Aorta (tissue), 5 donors: ENCODE data around the gene DIO1. TPM values are rescaled to one million over a fixed set of nuclear protein-coding genes. Genes with fewer than 3 reads are reported as not detected.

Source experiments
- ATAC-seq: fragments of 200-7000 bp; cut with Tn5 transposase; one replicate; pipeline ENCODE4 v1.9.1; 2022; ENCODE audit warnings: moderate library complexity; ENCODE audit not compliant: low FRiP score
- DNase-seq, 2 donors: peaks; one replicate each; pipeline ENCODE4 v3.0.0-alpha.2; 2020
- H3K27ac ChIP-seq, 2 donors: one replicate each; pipeline ENCODE4 v1.5.1; 2013; ENCODE audit warnings: low read length in 2 of 2, mild to moderate bottlenecking in 2 of 2, moderate library complexity in 2 of 2, control low read depth in 1 of 2, inconsistent platforms in 1 of 2, low read depth in 1 of 2
- H3K27me3 ChIP-seq, 2 donors: one replicate each; pipeline ENCODE4 v1.6.1; 2013; ENCODE audit warnings: control low read depth in 1 of 2, low read length in 1 of 2, mild to moderate bottlenecking in 1 of 2, moderate library complexity in 1 of 2; ENCODE audit not compliant: insufficient read depth in 2 of 2, control insufficient read depth in 1 of 2
- H3K36me3 ChIP-seq, 2 donors: one replicate each; pipeline ENCODE4 v1.6.1; 2013; ENCODE audit warnings: control low read depth in 1 of 2, low read length in 1 of 2, mild to moderate bottlenecking in 1 of 2; ENCODE audit not compliant: insufficient read depth in 2 of 2, control insufficient read depth in 1 of 2
- H3K4me1 ChIP-seq, 2 donors: one replicate each; pipeline ENCODE4 v1.6.1; 2013; ENCODE audit warnings: low read length in 2 of 2, control low read depth in 1 of 2, mild to moderate bottlenecking in 1 of 2, moderate library complexity in 1 of 2; ENCODE audit not compliant: insufficient read depth in 2 of 2, control insufficient read depth in 1 of 2
- H3K4me3 ChIP-seq, 2 donors: one replicate each; pipeline ENCODE4 v1.5.1; 2013; ENCODE audit warnings: low read length in 2 of 2, control low read depth in 1 of 2, mild to moderate bottlenecking in 1 of 2
- H3K9me3 ChIP-seq: one replicate; pipeline ENCODE4 v1.6.1; 2013; ENCODE audit warnings: mild to moderate bottlenecking, low read length; ENCODE audit not compliant: control insufficient read depth
- WGBS, 2 donors: extraction: QIAGEN DNeasy Blood & Tissue Kit; methylation state at CpG; one replicate each; pipeline ENCODE4 v1.1.7; 2013; 5-methylcytosine and 5-hydroxymethylcytosine counted together
- intact Hi-C, 2 donors: fragments of 100-400 bp; cut with DNase I; formaldehyde crosslinking; loops; one replicate each; pipeline versions ENCODE4 v1.14.2 to v1.15.0; 2022
- polyA plus RNA-seq, 2 donors: library from polyadenylated mRNA; stranded (reverse); fragments of 200-250 nt; gene quantifications; one replicate each; pipeline ENCODE4 v1.2.3, GENCODE V29; 2013
- total RNA-seq, 2 donors: library from RNA; stranded (reverse); fragmentation: NEBNext Ultra II Directional; extraction: Animal tissue kit (Norgen Biotek cat#: 25700); gene quantifications; one replicate each; pipeline ENCODE4 v1.2.1, GENCODE V29; 2021
- donor health status: healthy with polysubstance abuse.
- donor health status: Bipolar disorder and iron deficiency.
- donor health status: DM: no; HTN: no; CAD: no.
- donor health status: DM: no; HTN: no; CAD: no.
- donor health status: DM: yes; HTN: yes; CAD: no.

Gene DIO1
- total and polyA plus RNA-seq, 4 donors: not detected

- Histone ChIP-seq H3K9me3 (no peaks in the 10 kb centered on the region), H3K4me1 (no peaks in the 10 kb centered on the region), H3K4me3 (no peak overlapping the region), H3K36me3 (peaks cover 0 to 6% of the 10 kb centered on the region in 2 donors), H3K27me3 (no peaks in the 10 kb centered on the region), H3K27ac (no peak overlapping the region)
- DNase-seq: no peak
- no peak for ATAC-seq
- 69 to 74% methylated on average over 5 of the region's 5 CpGs for WGBS, 2 donors
- intact Hi-C loops: loop anchor here (2.0 to 5.0 kb wide), 4 partner anchors 56 to 104 kb away; partner anchors contain the start of genes DIO1 (in 1 of the 2), TCEANC2 (in 1 of the 2), TMEM59 (in 1 of the 2) and YIPF1 (in 1 of the 2)
Observed at GRCh38 chr1:53948291-53948690, 54.3 kb downstream of the DIO1 start.

GRCh38 chr1:53949023-53949990 is 55.3 kb downstream of the DIO1 start:
- DNase-seq (no peak), ATAC-seq (no peak)
- peaks cover 0 to 6% of the 10 kb centered on the region in 2 donors for H3K36me3 ChIP-seq
- H3K9me3 ChIP-seq: no peaks in the 10 kb centered on the region
- intact Hi-C loops: loop anchor here (2.0 to 5.0 kb wide), 4 partner anchors 57 to 103 kb away; partner anchors contain the start of genes DIO1 (in 1 of the 2), TCEANC2 (in 1 of the 2), TMEM59 (in 1 of the 2) and YIPF1 (in 1 of the 2)
- H3K4me1 ChIP-seq: no peaks in the 10 kb centered on the region
- H3K27me3 ChIP-seq: no peaks in the 10 kb centered on the region
- 58 to 61% methylated on average over 4 of the region's 4 CpGs for WGBS, 2 donors
- no peak overlapping the region for H3K27ac ChIP-seq
- H3K4me3 ChIP-seq: no peak overlapping the region

- H3K4me3 ChIP-seq: no peak overlapping the region
- H3K36me3 ChIP-seq: peaks cover 0 to 7% of the 10 kb centered on the region in 2 donors
- no peak overlapping the region for H3K27ac ChIP-seq
- intact Hi-C loops: no loop called here
- no peaks in the 10 kb centered on the region for H3K4me1 ChIP-seq
- ATAC-seq: no peak
- WGBS, 2 donors: 87 to 89% methylated on average over 5 of the region's 5 CpGs
- H3K27me3 ChIP-seq: no peaks in the 10 kb centered on the region
- H3K9me3 ChIP-seq: no peaks in the 10 kb centered on the region
- DNase-seq: no peak
Observed at GRCh38 chr1:53951697-53952096, 57.7 kb downstream of the DIO1 start.

GRCh38 chr1:53954128-53954527 is 60.1 kb downstream of the DIO1 start:
- no peak overlapping the region for H3K27ac ChIP-seq
- H3K27me3 ChIP-seq: no peaks in the 10 kb centered on the region
- H3K36me3 ChIP-seq: peaks cover 5 to 9% of the 10 kb centered on the region in 2 donors
- no peak overlapping the region for H3K4me3 ChIP-seq
- DNase-seq: no peak
- no peak for ATAC-seq
- intact Hi-C loops: no loop called here
- peaks cover 0 to 5% of the 10 kb centered on the region in 2 donors for H3K4me1 ChIP-seq
- no peaks in the 10 kb centered on the region for H3K9me3 ChIP-seq
- WGBS, 2 donors: 47 to 53% methylated on average over 2 of the region's 2 CpGs

- Histone ChIP-seq H3K4me1 (peaks cover 0 to 5% of the 10 kb centered on the region in 2 donors), H3K27me3 (no peaks in the 10 kb centered on the region), H3K27ac (no peak overlapping the region), H3K9me3 (no peaks in the 10 kb centered on the region), H3K36me3 (peaks cover 5 to 10% of the 10 kb centered on the region in 2 donors), H3K4me3 (no peak overlapping the region)
- 68 to 72% methylated on average over 3 of the region's 3 CpGs for WGBS, 2 donors
- no peak for ATAC-seq
- intact Hi-C loops: no loop called here
- no peak for DNase-seq
Observed at GRCh38 chr1:53956308-53957168, 62.6 kb downstream of the DIO1 start.

- ATAC-seq: no peak
- 36 to 41% methylated on average over 3 of the region's 3 CpGs for WGBS, 2 donors
- DNase-seq: no peak
- Histone ChIP-seq H3K4me3 (no peak overlapping the region), H3K4me1 (peaks cover 0 to 5% of the 10 kb centered on the region in 2 donors), H3K9me3 (no peaks in the 10 kb centered on the region), H3K27ac (peak overlapping the region in 1 of 2 donors; percentile 40), H3K36me3 (peaks cover 6 to 11% of the 10 kb centered on the region in 2 donors), H3K27me3 (no peaks in the 10 kb centered on the region)
- intact Hi-C loops: no loop called here
Observed at GRCh38 chr1:53957194-53957818, 63.3 kb downstream of the DIO1 start.

GRCh38 chr1:53959664-53960250 is 65.8 kb downstream of the DIO1 start:
- intact Hi-C loops: no loop called here
- Histone ChIP-seq H3K27me3 (no peaks in the 10 kb centered on the region), H3K36me3 (peaks cover 11 to 14% of the 10 kb centered on the region in 2 donors), H3K4me1 (peaks cover 0 to 5% of the 10 kb centered on the region in 2 donors), H3K4me3 (no peak overlapping the region), H3K9me3 (no peaks in the 10 kb centered on the region), H3K27ac (no peak overlapping the region)
- DNase-seq (no peak), ATAC-seq (no peak)
